Renal cortex interstitium (tissue), 11 donors: Measurements from ENCODE around the gene DLG5. TPM values are rescaled to one million over a fixed set of nuclear protein-coding genes. Genes with fewer than 3 reads are reported as not detected.

Experiments used
- DNase-seq, 11 donors: peaks; one replicate each; pipeline ENCODE4 v3.0.0-alpha.2; 2013; ENCODE audit warnings: low read depth in 9 of 11, low spot score in 4 of 11; ENCODE audit errors: extremely low read depth in 1 of 11
- polyA plus RNA-seq, 3 donors: library from polyadenylated mRNA; unstranded; fragments of 120-200 nt; gene quantifications; one replicate each; pipeline ENCODE4 v1.2.1, GENCODE V29; 2013; ENCODE audit not compliant: insufficient read length in 3 of 3

DLG5 gene
- polyA plus RNA-seq, 3 donors, result 40.1 to 51.3 (median 50.5) TPM

DNA sequence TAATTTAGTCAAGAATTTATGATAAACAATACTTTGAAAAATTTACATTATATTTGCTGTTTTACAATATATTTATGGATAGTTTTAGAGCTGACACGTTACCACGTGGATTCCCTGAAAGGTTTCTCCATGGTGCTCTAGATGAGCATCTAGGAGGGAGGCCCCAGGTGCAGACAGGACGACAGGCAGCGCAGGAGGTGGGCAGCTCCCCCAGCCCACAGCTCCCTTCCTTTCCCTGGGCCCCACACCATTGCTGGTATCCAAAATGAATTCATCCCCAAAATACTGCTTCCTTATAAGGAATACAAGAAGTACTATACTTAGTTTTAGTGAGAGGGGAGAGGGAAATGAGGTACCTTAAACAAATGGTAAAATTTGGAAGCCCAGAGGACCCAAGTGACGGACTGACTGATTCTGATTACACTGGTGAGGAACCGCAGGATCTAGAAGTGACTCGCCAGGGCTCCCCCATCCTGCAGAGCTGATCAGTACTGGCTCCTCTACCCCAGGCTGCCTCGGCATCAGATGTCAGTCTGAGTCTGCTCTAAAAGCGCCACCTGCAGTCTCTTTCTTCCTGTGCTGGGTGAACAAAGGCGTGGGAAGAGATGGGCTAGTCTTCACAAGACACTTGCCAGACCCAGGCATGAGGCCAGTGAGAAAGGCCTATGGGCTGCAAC lies 89.2 kb downstream of the DLG5 start:
- DNase-seq, result no peak

DNA sequence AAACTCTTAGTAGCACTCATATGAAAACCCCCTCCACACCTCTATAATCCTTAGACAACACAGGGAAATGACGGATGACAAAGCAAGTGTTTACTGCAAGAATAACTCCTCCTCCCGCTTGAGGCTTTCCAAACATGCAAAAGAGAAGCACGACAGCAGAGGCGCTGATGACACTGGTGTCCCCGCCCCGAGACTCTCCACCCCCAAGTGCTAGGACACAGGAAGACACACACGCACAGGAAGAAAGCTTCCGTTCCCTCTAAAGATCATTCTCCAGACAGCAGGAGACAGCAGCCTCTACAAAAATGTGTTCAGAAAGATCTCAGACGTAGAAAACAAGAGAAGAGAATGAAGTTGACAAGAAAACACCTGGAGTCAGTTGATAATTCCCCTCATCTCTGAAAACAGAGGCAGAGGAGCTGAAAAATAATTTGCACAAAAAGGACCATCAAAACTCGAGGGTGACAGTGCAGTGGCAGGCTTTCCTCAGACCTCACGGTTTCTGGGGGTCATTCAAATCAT lies 90.2 kb downstream of the DLG5 start:
- DNase-seq, result peak in 3 of 11 donors; percentile 28 to 43 (median 39)

DNA sequence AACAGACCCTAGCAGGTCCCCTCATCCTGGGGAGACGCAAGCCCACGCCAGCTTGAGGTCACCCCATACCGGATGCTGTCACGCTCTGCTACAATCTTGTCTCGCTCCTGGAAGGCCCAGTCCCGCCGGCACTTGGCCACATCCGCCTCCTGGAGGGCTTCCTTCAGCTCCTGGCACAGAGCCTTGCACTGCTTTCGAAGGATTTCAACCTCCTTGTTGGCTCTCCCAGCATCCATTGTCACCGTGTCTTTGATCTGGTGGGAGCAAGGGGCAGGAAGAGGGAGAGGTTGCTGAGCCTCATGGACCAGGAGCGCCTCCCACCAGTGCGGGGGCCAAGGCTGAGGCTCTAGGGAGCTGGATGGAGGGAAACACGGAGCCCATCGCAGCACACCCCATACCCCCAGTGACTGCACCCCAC lies 90.9 kb downstream of the DLG5 start:
- DNase-seq, result peak in 1 of 11 donors; percentile 27

DNA sequence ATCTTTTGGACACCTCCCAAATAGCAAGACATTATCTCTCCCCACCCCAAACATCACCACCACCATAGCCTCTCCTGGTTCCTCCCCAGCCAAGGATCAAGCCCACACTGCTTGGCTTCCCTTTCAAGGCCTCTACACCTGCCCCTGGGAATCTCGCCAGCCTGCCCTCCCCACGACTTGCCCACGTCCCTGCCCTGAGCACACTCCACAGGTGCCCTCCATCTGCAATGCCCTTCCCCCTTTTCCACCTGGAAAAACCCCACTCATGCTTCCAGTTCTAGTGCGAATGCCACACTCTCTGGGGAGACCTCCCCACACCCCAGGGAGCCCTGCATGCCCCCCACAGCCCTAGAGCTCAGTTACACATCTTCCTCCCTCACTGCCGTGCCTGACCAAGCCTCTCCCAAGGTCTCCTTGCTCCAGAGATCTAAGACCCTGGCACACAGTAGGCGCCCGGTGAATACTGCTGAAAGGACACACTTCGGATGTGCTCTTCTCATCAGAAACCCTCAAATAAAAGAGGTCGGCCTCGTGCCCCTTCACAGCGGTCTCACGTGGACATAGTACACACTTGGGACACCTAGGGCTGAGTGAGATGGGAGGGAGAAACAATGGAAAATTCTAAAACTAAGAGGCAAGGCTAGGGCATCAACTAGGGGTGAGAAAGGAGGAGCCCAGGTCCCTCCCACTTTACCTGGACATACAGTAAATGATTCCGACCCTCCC lies 91.4 kb downstream of the DLG5 start:
- DNase-seq, result no peak

DNA sequence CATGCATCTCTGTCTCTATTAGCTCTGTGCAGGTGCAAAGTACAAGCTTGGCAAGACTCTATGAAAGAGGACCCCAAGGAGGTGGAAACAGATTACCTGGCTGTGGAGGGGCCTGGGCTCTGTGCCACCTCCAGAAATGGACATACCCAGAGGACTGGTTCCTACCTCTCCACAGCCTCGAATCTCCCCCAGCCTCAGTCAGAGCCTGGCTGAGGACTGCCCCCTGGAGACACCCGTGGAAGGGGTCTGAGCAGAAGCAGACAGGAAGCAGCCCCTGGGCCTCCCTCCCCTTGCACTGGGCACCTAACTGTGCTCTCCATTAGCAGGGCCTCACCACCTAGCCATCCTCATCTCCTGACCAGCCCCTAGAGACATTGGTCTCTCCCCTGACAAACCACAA lies 92.0 kb downstream of the DLG5 start:
- no peak for DNase-seq

DNA sequence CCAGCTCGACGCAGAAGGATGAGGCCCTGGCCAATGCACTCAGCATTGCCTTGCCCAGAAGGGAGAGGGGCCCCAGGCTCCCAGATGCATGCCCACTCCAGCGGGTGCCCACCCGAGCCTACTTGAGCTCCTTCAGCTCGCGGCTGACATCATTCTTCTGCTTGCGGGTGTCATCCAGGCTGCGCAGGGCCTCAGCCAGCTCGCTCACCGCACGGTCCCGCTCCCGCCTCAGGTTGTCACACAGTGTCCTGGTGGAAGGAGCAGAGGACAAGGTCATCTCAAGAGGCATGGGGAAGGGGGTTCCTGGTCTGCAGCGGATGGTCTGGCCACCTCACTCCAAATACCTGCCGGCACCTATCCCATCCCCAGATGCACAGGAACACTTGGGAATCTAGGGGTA lies 92.8 kb downstream of the DLG5 start:
- no peak for DNase-seq

DNA sequence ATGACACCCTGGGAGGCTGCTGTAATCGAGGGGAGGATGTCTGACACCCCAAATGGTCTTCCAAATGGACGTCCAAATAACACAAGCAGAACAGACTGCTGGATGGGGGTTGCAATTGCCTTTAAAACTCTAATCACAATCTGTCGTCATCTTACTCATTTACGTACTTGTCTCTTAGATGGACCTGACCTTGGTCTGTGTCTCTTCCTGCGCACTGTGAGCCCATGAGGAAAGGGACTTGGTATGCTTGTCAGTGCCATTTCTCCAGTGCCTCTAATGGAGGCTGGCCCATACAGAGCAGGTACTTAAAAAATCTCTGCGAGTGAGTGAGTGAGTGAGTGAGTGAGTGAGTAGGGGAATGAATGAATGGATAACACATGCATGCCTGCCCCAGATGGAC lies 93.3 kb downstream of the DLG5 start:
- DNase-seq, result no peak

DNA sequence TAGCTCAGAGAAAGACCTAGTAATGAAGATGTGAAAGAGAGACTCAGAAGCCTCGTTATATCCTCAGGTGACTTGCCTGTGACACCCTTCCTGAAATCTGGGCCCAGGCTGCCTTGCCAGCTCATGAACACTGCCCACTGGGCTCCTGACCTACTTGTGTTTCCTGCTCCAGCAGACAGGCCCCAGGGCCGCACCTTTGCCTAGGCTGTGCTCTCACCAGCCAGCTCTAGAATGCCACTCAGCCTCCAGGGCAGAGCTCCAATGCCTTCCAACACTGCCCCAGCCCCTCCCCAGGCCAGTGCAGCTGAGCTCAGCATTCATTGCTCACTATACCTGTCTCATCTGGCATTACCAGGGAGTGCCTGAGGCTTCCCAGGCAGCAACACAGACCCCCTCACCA lies 94.3 kb downstream of the DLG5 start:
- DNase-seq, result no peak

DNA sequence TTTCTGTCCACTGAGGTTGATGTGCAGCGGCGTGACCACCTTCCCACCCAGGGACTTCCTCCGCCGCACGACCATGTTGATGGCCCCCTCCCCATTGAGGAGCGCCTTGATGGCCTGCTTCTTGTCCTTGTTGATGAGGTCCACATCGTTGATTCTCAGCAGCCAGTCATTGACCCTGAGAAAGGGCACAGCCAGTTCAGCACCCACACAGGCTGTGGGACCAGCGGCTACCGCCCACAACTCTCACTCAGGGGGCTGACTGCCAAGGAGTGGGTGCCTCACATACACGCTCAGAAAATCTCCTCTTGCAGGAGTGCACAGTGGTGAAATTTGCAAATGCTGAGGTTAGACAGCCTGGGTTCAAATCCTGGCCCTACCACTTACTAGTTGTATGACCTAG lies 97.2 kb downstream of the DLG5 start:
- DNase-seq, result no peak

DNA sequence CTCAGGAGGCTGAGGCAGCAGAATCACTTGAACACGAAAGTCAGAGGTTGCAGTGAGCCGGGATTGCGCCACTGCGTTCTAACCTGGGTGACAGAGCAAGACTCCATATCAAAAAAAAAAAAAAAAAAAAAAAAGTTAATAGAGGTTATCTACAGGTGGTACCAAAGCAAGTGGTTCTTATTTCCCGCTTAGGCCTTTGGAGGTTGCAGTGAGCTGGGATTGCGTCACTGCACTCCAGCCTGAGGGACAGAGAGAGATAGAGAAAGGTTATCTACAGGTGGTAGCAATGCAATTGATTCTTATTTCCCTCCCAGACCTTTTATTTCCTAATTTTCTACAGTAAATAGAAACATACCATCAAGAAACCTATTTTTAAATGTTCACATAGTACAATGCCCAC lies 98.2 kb downstream of the DLG5 start:
- no peak for DNase-seq

DNA sequence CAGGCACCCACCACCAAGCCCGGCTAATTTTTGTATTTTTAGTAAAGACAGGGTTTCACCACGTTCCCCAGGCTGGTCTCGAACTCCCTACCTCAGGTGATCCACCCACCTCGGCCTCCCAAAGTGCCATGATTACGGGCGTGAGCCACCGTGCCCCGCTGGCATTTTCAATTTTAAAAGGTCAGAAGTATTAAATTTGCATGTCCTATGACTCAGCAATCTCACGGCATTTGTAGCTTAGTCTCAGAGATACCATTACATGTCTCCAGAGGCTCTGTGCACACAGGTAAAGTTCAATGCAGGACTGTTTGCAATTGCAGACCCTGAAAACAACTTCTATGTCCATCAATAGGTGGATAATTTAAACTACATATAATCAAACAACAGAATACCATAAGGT lies 99.2 kb downstream of the DLG5 start:
- DNase-seq, result no peak

DNA sequence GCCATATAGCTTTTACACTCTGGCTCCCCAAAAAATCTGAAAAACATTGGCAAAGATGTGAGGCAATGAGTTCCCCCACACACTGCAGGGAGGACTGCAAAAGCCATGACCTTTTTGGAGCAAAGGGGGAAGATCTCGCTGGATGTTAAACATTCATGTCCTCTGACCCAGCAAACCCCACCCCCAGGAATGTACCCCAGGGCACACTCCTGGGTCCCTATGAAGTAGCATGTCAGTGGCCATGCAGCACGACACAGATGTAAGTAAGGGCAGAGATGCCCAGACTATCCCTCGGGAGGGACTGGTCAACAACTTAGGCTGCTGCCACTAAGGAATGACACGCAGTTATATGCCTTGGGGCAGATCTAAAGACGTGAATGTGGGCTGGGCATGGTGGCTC lies 100.6 kb downstream of the DLG5 start:
- DNase-seq, result no peak

DNA sequence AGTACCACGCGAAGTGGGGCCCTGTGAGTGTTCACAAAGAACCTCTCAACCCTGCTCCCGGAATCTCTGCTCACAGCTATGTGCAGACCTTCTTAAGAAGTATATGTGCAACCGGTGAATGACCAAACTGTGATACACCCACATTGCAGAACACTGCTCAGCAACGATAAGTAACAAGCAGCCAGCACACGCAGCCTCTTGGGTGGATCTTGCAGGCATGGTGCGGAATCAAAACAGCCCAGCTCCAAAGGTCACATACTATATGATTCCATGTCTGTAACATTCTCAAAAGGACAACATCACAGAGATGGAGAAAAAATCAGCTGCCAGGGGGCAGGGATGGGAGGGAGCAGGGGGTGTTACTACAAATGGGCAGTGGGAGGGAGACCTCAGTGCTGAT lies 101.6 kb downstream of the DLG5 start:
- DNase-seq, result no peak

DNA sequence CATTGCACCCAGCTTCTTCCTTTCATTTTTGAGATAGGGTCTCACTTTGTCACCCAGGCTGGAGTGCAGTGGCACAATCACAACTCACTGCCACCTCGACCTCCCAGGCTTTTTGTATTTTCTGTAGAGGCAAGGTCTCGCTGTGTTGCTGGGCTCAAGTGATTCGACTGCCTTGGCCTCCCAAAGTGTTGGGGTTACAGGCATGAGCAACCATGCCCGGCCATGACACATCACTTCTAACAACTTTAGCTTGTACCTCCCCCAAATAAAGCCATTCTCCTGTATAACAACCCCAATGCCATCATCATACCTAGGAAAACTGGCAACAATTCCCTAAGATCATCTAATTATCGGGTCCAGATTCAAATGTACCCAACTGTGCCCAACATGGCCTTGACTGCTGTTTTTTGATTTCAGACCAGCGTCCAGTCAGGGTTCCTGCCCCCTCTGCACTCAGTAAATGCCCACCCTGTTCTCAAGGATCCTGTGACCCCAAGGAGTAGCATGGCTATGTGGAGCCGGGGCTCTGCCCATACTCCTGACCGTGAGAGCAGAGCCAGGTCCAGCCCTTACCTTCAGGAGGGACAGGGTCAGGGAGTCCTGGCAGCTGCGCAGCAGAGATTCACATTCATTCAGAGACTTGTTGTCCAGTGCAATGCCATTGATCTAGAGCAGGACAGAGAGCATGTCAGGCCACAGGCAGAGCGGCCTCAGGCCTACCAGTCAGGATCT lies 102.6 kb downstream of the DLG5 start:
- no peak for DNase-seq

DNA sequence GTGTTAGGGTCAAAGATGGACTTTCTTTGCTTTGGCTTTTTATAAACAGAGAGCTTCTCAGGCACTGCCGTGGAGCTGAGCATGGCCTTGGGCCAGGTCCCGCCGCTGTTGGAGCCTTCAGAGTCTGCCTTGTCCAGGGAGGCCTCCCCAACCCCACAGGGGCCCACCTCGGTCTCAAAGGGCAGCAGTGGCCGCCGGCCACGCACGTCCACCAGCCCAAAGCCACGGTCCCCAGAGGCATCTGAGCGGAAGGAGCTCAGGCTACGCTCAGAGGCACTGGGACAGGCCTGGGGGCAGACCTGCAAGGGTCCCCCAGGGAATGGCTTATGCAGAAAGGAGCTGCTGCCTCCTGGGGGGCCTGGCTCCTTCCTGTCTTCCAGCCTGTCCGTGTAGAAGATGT lies 105.0 kb downstream of the DLG5 start:
- no peak for DNase-seq

DNA sequence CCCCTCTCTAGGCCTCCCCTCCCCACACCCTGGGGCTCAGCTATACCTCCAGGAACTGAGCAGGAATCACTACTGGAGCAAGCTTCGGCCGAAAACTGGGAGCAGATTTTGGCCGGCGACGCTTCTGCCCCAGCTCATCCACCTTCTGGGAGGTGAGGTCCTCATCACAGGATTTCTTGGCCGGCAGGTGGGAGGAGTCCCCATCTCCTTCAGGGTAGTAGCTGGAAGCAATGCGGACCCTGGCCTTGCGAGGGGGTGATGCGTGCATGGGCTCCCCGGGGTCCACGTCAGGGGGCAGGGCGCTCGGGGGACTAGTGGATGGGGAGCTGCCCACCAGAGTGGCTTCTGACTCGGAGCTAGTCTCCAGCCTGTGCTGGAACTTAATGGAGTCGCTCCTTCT lies 105.5 kb downstream of the DLG5 start:
- DNase-seq, result no peak

DNA sequence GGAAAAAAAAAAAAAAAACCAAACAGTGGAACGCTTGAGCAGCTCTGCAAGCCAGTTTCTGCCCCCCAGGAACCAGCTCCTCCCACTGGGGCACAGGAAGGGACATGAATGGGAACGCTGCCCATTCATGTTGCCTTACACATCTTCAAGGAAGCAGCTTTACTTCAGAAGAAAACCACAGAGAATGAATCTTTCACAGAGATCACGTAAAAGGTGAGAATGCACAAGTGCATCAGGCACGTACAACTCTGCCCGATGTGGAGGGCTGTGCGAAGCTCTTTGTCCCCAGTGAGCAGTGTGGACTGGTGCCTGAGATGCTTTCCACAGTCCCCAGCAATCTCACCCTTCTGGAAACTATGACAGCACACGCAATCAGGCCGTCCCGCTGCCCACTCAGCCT lies 106.2 kb downstream of the DLG5 start:
- no peak for DNase-seq

DNA sequence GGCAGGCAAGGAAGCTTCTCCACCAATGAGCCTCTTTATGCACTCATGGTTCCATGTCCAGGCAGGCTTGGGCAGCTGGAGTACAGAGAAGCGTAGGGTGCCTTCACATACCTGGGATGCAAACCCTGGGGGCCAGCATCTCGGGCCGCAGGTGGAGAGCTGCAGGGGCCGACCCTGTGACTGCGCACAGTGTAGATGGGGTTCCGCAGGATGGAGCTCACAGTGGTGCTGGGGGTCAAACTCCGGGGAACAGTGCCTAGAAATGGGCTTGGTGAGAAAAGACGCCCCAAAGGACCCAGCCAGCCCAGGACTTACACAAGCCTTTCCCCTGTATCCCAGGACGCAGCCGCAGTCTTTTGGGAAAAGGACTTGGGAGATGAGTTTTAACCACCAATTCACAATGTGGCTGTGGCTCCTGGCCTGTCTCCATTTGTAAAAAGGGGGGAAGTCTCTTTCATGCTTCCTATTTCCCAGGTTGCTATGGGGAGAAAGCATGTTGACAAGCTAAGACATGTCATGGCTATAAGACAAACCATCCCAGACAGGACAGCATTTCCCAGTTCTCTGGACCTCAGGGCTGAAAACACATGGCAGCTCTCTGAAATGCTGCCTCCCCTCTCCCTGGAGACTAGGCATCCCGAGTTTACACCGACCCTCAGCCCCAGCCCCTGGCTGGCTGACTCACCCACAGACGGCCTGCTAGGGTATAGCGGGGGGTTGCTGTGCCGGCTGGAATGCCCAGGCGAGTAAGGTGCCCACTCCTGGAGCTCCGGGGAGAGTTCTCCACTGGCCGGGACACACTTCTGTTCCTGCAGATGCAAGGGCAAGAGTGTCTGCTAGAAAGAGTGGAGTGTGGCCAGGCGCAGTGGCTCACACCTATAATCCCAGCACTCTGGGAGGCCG lies 107.1 kb downstream of the DLG5 start:
- no peak for DNase-seq

DNA sequence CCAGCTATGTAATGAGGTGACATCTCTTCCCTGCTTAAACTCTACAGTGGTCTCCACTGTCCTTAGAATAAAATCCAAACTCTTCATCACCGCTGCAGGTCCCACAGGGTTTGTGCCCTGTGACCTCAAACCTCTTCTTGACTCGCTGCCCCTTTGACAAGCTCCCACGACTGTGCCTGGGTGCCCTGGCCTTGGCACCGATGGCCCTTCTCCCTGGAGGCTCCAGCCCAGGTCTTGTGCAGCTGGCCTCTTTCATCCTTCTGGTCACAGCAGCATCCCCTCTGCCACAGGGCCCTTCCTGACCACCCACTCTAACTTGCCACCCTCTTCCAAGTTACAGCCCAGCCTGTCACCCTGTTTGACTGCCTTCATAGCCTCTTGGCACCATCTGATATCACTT lies 108.2 kb downstream of the DLG5 start:
- DNase-seq, result no peak
